Epithelial cell of esophagus (primary cell): Measurements from ENCODE around the gene UBL5.
"Not testable (repeated sequence)": the region's sequence is repeated elsewhere in the genome, so short reads cannot be mapped to it uniquely, and the experiment has no call there.

Experiments used
- DNase-seq: peaks from one replicate; pipeline ENCODE4 v3.0.0; 2010; ENCODE audit warnings: low read depth
- H3K4me3 ChIP-seq: 2 replicates; pipeline ENCODE4 v1.5.1; 2011; ENCODE audit warnings: mild to moderate bottlenecking, low read length, control low read depth
- CTCF ChIP-seq: IDR thresholded peaks from 2 replicates; pipeline ENCODE4 v1.5.1; 2011; ENCODE audit warnings: low read depth, mild to moderate bottlenecking, low read length, control low read depth, inconsistent platforms; ENCODE audit not compliant: insufficient read depth; ENCODE audit errors: missing control alignments

The UBL5 gene

GRCh38 chr19:9818734-9819595 is 8.8 kb upstream of the UBL5 start, which contains the start of gene FBXL12:
Gene FBXL12, minus strand, starts transcription at chr19:9819079. Its CDS starts 266 bp downstream, at chr19:9818813.
- TF ChIP-seq CTCF: no peak
- peak; percentile 100 for DNase-seq
- peak within 1 kb of the TSS; percentile 95 for H3K4me3 ChIP-seq

DNA sequence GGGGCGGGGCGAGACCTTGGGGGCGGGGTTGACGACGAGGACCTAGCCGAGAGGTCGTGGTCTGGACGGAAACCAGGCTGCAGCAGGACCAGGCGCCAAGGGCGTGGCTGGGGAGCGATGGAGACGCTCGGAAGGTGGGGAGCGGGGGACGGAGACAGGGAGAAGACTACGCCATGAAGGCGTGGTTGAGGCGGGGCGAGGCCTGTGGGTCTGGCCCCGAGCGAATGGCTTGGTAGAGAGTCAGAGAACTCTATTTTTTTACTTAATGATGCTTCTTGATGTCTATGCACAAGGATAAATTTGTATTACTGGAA is 8.2 kb upstream of the UBL5 start:
- peak overlapping the region; percentile 41 for H3K4me3 ChIP-seq
- TF ChIP-seq CTCF: no peak
- no peak for DNase-seq

GRCh38 chr19:9820034-9820433 is 7.7 kb upstream of the UBL5 start:
- not testable (repeated sequence) for H3K4me3 ChIP-seq, DNase-seq

GRCh38 chr19:9823816-9824215 is 3.9 kb upstream of the UBL5 start:
- no peak overlapping the region for H3K4me3 ChIP-seq
- TF ChIP-seq CTCF: no peak
- no peak for DNase-seq

- H3K4me3 ChIP-seq: peak overlapping the region; percentile 88
- DNase-seq: no peak
- TF ChIP-seq CTCF: no peak
These were observed 889 bp downstream of the UBL5 start for GRCh38 chr19:9828551-9829063.

DNA sequence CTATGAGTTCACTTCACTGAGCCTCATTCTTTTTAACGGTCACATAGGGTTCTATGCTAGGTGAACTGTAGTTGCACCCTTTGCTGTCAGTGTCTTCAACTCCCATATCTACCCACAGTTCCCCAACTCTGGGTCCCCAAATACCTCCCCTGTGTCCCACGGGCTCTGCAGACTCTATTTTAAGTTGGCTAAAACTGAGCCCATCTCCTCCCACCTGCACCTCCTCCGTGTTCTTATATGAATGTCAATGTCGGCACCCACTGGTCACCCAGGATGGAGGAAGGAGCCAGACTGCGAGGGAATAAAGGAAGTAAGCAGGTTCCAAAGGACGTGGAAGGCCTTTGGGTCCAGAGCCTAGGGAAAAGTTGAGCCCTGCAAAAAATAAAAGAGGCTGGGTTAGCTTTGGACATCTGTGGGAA is 6.6 kb downstream of the UBL5 start:
- TF ChIP-seq CTCF: no peak

DNA sequence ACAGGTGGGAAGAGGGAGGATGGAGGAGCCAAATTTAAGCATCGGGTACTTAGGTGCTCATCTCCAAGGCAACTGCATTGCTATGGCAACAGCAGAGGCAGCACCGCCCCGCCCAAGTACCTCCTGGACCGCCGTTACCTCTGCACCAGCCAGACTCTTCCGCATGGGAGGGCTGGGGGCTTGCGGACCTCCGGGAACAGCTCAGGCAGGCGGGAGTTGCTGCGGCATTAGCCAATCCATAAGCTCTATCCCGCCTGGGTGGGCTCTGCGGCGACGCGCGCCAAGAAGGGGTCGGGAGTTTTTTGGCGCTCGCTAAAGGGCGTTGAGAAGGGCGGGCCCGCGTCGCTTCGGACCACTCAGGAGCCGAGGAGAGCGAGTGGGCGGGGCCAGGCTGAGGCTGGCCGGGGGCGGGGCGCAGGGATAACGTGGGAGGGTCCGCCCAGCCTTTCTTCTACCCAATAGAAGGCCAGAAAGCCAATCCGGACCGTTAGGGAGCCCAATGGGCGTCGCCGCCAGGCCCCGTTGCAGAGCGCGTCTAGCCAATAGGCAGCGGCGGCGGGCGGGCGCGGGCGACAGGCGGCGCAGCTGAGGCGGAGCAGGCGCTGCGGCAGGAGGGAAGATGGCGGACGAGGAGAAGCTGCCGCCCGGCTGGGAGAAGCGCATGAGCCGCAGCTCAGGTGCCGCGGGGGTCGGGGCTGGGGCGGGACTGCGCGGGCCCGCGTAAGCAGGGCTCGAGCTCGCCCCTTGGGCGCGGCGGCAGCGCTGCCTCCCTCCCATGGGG is 7.2 kb downstream of the UBL5 start, which contains the start of gene PIN1:
TSS of gene PIN1 (plus strand) at position 593 of the 781 bp plus-strand sequence. CDS start at position 620, 27 bp downstream.
- peak within 1 kb of the TSS; percentile 83 for H3K4me3 ChIP-seq
- peak; percentile 99 for DNase-seq
- no peak for TF ChIP-seq CTCF

More for the DNA sequence above, 6.6 kb downstream of the UBL5 start:
- no peak for DNase-seq
- H3K4me3 ChIP-seq: peak overlapping the region; percentile 75
